ENCODE results near the gene MRPL16. TPM values are rescaled to one million over a fixed set of nuclear protein-coding genes. Genes with fewer than 3 reads are reported as not detected.
"Not testable (repeated sequence)": the region's sequence is repeated elsewhere in the genome, so short reads cannot be mapped to it uniquely, and the experiment has no call there.

The MRPL16 gene
- polyA plus RNA-seq (ENCODE audit: insufficient read length in 10 of 10), result 10 to 100 TPM; 32.3 to 37.2 (median 34.3) TPM
- long read RNA-seq, donor 1, transcript MRPL16-201 (4 exons, 1,182 nt), result major isoform, 20 of 21 reads
- long read RNA-seq, donor 1, partial matches to known transcripts, result 0 of 21 reads
- long read RNA-seq, donor 1, other reads (novel, unspliced or antisense), result 0 of 21 reads
- long read RNA-seq, donor 2, transcript MRPL16-201 (4 exons, 1,182 nt), result major isoform, 16 of 16 reads
- long read RNA-seq, donor 2, partial matches to known transcripts, result 0 of 16 reads
- long read RNA-seq, donor 2, other reads (novel, unspliced or antisense), result 0 of 16 reads
- long read RNA-seq, donor 3, partial matches to known transcripts, result 0 of 1 reads
- long read RNA-seq, donor 3, other reads (novel, unspliced or antisense), result 0 of 1 reads
- long read RNA-seq, donor 4, transcript MRPL16-201 (4 exons, 1,182 nt), result major isoform, 14 of 14 reads
- long read RNA-seq, donor 4, partial matches to known transcripts, result 0 of 14 reads
- long read RNA-seq, donor 4, other reads (novel, unspliced or antisense), result 0 of 14 reads
- long read RNA-seq, donor 5, transcript MRPL16-201 (4 exons, 1,182 nt), result major isoform, 30 of 30 reads
- long read RNA-seq, donor 5, partial matches to known transcripts, result 0 of 30 reads
- long read RNA-seq, donor 5, other reads (novel, unspliced or antisense), result 0 of 30 reads
- long read RNA-seq, donor 6, transcript MRPL16-201 (4 exons, 1,182 nt), result major isoform, 18 of 19 reads
- long read RNA-seq, donor 6, partial matches to known transcripts, result 0 of 19 reads
- long read RNA-seq, donor 6, other reads (novel, unspliced or antisense), result 0 of 19 reads
- long read RNA-seq, donor 7, transcript MRPL16-201 (4 exons, 1,182 nt), result major isoform, 16 of 18 reads
- long read RNA-seq, donor 7, partial matches to known transcripts, result 0 of 18 reads
- long read RNA-seq, donor 7, other reads (novel, unspliced or antisense), result 0 of 18 reads
- long read RNA-seq, donor 8, transcript MRPL16-201 (4 exons, 1,182 nt), result major isoform, 18 of 18 reads
- long read RNA-seq, donor 8, partial matches to known transcripts, result 0 of 18 reads
- long read RNA-seq, donor 8, other reads (novel, unspliced or antisense), result 0 of 18 reads
- long read RNA-seq, donor 9, partial matches to known transcripts, result 0 of 2 reads
- long read RNA-seq, donor 9, other reads (novel, unspliced or antisense), result 0 of 2 reads

DNA sequence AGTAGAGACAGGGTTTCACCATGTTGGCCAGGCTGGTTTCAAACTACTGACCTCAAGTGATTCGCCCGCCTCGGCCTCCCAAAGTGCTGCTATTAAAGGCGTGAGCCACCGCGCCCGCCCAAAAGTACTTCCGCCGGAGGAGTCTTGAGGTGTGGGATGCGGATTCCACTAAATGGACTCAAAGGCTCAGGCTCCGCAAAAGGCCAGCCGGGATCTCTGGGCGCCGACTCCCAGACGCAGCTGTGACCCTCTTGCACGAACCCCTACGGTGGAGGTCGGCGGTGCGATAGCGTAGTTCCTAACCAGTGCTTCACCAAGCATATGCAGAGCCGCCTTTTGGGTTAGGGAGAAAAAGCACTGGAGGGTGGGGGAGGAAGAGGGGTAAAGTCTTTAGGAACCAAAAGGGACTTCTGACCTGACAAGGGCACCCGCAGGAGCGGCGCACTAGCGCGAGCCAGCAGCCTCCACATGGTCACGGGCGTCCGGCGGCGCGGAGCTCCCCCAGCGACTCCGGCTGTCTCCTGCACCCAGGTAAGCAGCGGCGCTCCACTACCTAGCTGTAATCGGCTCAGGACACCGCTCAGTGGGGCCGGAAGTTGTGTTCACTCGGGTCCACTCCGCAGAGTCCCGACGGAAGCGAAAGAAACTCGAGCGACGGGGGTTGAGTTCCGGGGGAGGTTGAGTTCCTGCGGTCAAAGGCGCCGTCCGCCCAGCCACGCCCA is at the start of gene MRPL16:
MRPL16 (minus strand) TSS at position 590 of the 722 bp plus-strand sequence; CDS start at position 470, 120 bp downstream.
- peak; percentile 86 to 94 (median 89) for DNase-seq

DNA sequence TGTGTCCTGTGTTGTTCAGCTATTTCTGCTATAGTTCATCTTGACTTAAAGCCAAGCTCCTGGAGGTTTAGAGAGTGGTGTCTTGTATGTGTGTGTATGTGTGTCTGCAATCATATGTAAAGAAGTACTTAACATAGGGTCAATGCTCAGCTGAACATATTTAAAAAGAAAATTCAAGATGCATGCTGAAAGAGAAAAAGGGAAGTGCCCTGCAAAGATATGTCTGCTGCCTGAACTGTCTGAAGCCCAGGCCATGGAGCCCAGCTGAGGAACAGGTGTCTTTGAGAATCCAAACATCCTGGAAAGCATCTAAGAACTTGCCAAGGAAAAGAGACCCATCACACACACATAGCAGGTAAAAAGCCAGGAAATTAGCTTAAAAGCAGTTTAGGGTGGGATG is 49.1 kb upstream of the MRPL16 start:
- no peak for DNase-seq

DNA sequence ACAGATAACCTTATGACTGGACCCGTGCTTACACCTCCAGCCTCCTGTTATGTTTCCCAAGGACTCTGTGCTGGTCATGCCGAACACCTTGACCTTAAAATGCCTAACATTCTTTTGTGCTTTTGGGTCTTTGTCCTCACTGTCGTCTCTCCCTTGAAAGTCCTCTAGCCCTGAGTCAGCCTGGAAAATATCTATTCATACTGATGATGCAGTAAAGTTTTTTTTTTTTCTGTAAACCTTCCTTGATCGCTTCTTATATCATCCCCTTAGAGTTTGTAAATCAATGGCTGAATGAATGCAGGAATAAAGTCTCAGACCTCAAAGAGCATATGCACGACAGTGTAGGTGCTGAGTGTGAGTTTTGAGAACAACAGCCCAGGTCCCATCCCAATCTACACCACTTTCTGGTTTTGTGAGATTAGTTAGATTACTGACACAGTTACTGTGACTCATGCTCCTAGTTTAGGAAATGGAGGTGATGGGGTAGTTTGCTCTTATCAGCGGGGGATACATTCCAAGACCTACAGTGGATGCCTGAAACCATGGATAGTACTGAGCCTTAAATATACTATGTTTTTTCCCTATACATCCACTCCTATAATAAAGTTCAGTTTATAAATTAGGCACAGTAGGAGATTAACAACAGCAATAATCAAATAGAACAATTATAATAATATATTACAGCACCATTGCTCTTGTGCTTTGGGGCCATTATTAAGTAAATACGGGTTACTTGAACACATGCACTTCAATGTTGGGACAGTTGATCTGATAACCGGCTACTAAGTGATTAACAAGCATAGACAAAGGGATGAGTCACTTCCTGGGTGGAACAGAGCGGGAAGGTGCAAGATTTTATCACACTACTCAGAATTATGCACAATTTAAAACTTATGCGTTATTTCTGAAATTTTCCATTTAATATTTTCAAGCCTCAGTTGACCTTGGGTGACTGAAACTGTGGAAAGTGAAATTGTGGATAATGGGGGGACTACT is 47.2 kb upstream of the MRPL16 start:
- no peak for DNase-seq

DNA sequence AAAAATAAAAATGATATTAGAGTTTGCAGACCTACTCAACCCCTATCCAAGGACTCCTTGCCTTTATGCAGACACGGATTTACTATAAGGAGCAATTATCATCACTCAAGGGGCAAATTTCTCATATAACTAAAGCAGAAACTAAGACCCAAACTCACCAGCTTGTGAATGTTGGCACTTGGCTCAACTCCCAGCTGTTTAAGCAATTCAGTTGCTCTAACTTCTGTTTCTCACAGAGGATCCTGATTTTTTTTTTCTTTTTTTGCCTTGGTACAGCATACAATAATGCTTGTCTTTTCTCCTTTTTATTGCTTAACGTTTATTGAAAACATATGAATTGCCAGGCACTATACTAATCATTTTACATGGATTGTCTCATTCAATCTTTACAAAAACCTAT is 44.3 kb upstream of the MRPL16 start:
- DNase-seq, result no peak

DNA sequence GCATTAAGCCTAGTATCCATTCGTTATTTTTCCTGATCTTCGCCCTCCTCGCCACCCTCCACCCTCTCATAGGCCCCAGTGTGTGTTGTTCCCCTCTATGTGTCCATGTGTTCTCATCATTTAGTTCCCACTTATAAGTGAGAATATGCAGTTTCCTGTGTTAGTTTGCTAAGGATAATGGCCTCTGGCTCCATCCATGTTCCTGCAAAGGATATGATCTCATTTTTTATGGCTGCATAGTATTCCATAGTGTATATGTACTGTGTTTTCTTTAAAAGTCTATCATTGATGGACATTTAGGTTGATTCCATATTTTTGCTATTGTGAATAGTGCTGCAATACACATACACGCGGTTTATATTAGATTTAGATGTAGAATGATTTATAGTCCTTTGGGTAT is 40.8 kb upstream of the MRPL16 start:
- DNase-seq, result not testable (repeated sequence)

DNA sequence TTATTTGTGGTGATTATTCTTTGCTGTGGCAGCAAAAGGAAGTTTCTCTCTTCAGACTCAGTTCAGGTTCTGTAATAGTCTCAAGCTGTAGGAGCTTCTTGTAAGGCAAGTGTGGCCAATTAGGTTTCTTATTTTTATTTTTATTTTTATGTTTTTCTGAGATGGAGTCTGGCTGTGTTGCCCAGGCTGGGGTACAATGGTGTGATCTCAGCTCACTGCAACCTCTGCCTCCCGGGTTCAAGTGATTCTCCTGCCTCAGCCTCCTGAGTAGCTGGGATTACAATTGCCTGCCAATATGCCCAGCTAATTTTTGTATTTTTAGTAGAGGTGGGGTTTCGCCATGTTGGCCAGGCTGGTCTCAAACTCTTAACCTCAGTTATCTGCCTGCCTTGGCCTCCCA is 39.0 kb upstream of the MRPL16 start:
- not testable (repeated sequence) for DNase-seq

DNA sequence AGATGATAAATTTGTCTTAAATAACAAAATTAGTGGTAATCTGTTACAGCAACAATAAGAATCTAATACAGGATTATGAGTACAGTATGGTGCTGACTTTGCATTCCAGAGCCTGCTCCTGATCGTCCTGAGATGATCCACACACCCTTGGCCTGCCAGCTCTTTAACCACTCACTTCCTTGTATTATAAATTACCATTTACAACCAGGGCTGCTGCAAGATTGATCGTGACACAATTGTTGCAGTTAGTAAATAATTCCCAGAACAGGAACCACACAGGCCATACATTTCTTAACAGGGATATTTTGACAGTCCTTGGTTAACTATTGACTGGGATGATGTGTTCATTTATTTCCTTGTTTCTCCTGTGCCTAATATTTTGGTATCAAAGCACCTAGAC is 38.6 kb upstream of the MRPL16 start:
- DNase-seq, result no peak

DNA sequence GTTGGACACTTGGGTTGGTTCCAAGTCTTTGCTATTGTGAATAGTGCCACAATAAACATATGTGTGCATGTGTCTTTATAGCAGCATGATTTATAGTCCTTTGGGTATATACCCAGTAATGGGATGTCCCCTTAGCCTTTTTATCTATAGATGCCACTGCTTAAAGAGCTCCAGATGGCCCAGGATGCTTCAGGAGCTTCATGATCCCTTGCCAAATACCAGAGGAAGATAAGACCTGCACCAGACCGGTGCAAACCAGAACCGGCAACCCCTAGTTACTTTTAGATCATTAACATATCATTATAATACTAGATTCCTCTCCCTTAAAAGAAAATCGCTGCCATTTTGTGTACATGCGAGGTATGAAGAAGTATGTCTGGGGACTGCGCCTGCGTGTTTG is 37.9 kb upstream of the MRPL16 start:
- DNase-seq, result not testable (repeated sequence)

DNA sequence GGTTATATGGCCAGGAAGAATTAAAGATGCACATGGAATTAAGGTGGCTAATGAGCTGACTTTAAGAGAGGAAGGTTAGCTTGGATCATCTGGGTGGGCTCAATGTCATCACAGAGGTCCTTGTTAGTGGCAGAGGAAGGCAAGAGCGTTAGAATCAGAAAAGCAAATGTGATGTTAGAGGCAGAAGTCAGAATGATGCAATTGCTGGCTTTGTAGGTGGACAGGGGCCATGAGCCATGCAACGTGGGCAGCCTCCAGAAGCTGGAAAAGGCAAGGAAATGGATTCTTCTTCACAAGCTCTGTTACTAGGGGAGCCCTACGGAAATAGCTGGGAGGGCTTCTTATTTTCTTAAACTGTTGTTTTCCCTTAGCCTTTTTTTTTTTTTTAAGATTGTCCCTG is 37.0 kb upstream of the MRPL16 start:
- DNase-seq, result no peak

DNA sequence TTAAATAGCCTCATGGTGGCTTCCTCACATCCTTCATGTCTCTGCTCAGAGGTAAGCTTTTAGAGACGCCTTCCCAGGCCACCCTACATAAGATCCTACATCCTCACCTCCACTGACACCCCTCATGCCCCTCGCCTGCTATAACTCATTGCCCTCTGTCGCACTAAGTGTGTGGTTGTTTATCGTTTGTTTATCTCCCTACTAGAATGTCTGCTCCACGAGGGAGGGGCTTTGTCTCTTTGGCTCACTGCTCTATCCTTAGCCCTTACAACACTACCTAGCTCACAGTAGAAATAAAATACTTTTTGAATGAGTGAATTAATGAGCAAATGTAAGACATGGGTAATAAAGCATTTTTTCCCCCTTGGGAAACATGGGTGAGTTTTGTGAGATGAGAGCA is 36.0 kb upstream of the MRPL16 start:
- DNase-seq, result no peak

DNA sequence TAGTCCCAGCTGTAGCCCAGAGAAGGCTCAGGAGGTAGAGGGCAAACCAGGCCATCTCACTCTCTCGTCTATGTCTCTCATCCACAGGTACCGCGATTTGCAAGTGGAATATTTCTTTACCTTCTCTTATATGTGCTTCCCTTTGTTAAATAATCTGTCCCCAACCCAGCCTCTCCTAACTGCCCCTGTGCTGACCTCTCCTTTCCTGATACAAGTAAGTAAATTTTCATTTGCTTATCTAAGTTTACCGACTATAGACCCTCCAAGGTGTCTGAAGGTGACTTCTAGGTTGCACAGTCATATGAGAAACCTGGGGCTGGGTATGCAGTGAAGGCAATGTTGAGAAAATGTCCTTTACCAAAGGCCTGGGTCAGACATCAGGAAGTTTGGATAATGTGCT is 34.8 kb upstream of the MRPL16 start, which contains the start of gene CBLIF:
CBLIF (minus strand) TSS at position 101 of the 400 bp plus-strand sequence; CDS start at position 55, 46 bp downstream.
- no peak for DNase-seq

DNA sequence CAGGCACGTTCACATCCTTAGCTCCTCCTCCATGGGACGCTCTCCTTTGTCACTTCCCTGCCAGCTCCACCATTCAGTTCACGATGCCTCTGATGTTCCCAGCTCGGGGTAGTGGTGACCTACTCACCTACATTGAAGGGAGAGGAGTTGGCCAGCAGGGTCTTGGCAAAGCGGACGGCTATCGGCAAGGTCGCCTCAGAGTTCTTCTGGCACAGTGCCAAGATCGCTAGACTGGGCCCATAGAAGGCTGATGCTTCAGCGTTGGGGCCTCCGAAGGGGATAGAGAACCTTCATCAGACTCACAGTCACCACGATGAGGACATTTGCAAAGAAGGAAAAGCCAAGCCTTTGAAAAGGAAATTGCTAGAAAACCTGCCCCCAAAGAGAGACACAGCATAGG is 31.7 kb upstream of the MRPL16 start:
- no peak for DNase-seq

DNA sequence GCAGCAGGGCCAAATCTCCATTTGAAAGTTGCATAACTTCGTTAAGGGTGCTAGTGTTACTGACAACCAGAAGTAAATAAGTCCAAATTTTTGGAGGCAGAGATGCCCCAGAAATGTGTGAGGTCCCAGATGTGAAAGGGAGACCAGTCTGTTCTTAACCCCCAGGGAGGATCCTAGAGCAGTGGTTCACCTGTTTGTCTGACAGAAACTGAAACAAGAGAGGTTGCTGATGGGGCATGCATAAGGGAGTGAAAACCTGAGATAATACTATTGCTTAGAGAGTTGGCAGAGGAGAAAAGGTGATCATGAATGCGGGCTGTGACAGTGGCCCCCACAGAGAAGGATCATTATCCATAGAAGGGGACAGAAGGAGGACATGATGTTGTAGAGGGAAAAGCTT is 30.9 kb upstream of the MRPL16 start:
- no peak for DNase-seq

DNA sequence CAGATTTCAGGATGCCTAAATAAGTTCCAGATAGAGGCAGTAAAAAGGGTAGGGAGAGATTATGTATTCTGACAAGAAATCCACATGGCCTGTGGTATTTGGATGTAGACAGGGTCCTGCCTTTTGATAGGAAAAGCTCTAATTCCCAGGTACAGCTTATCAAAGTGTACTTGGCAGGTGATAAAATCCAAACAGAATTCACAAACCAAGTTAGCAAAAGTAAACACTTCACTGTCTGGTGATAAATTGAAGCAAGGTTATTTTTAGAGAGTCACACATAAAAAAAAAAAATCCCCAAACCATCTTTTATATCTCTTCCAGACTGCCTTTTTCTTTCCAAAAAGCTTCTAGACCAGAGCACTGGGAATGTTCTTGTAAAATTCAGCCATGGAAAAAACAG is 29.0 kb upstream of the MRPL16 start:
- no peak for DNase-seq

DNA sequence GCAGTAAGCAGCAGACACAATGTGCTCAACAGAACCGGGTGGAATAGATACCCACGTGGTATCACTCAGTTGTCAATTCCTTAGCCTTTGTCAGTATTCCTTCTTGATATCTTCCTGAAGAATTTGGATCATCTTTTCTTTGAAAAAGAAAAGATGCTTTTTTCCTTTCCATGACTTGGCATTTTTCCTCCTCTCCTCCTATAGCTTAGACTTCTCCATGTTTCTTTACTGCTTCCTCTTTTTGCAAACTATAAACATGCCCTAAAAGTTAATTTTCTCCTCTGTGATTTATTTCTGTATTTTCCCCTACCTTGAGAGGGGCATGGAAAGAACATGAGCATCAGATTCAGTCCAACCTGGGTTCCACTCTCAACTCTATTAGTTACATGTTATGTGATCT is 23.0 kb upstream of the MRPL16 start:
- DNase-seq, result no peak

DNA sequence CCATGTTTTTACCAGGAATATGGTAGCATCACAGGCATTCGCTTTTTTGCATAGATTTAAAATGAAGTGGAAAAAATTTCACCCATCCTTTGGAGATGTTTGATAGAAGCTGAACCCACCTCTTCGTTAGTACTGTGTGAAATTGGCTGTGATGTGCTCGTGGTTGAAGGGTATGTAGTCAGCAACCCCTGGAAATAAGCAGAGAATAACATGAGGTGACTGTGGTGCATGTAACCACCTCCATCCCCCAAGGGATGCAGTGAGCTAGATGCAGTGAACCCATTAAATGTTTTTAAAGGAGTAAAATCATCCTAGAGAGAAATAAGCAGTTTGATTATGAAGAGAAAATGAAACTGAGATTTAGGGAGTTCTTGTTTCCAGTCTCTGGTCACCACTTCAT is 18.8 kb upstream of the MRPL16 start:
- DNase-seq, result no peak

DNA sequence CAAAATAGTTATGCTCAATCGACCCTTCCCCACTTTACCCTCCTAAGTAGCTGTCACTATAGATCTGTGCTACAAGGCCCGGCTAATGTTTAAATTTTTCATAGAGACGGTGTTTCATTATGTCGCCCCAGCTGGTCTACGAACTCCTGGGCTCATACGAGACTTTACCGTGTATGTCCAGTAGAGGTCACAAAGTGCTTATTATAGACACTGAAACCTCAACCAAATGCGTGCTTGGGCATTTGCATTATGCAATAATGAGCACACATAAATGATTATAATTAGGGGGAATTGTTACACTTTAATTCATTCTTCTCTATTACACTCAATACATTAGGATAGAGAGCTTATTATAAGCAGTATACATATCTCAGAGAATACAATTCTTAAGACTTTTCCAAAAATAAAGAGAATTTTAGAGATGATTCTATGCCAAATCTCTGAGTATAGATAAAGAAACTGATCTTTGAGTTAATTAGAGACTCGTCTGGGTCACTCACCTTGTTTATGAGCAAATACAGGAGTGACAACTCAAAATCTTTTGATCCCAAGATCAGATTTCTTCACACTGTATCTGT is 12.5 kb upstream of the MRPL16 start:
- peak; percentile 9 to 48 (median 16) for DNase-seq

DNA sequence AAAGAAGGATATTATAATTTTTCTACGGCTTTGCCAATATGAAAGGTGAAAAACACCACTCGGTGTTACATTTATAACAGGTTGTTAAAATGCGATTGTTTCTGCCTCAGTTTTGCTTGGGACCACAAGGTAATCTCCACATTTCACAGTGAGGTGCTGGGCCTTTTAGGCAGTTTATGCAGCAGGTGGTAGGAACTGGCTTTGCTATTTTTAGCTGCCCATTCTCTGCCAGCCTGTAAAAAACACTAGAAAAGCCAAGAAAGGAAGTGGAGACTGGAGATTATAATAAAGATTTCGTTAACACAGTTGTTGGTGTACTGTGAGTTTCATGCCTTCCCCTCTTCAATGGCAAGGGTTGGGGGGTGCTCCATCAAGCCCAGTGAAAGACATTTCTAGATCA is 8.0 kb upstream of the MRPL16 start:
- DNase-seq, result no peak

DNA sequence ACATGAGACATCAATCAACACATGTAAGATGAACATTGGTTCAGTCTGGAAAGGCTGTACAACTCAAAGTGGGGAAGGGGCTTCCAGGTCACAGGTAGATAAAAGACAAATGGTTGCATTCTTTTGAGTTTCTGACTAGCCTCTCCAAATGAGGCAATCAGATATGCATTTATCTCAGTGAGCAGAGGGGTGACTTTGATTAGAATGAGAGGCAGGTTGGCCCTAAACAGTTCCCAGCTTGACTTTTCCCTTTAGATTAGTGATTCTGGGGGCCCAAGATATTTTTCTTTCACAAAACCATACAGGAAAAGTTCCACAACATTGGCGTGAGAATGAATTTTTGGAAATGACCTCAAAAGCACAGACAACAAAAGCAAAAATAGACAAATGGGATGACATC is 5.9 kb upstream of the MRPL16 start:
- not testable (repeated sequence) for DNase-seq

DNA sequence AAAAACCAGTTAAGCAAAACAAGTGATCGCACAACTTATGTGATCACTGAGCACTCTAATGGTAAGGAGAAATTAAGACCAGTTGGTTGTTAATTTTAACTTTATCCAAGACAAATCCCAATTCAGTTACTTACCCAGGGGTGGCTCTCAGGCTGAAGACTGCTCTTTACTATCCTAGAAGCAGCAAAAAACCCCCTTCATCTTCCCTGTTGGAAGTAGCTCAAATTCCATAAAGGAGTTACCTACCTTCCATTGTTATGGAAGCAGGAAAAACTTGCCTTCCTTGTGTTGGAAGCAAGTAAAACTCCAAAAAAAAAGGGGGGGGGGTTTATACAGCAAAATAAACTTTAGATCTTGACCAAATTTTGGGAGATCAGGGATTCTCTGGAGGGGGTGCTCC is 5.2 kb upstream of the MRPL16 start:
- no peak for DNase-seq
